Smooth muscle cell (in vitro differentiated cells): ENCODE results near the gene TTBK2. TPM values are rescaled to one million over a fixed set of nuclear protein-coding genes. Genes with fewer than 3 reads are reported as not detected.

Experiments
- DNase-seq: peaks from one replicate; lab custom pipeline; 2025; ENCODE audit not compliant: unreplicated experiment; lab: John Stamatoyannopoulos, UW
- H2AFZ ChIP-seq: fragments of 200-600 bp; sonication (generic); 2 replicates; pipeline ENCODE4 v1.6.0; 2016; ENCODE audit warnings: antibody characterized with exemption, low read depth, mild to moderate bottlenecking
- H3F3A ChIP-seq: fragments of 200-600 bp; sonication (generic); 2 replicates; pipeline ENCODE4 v1.6.0; 2017; ENCODE audit warnings: antibody characterized with exemption, low read depth
- H3K27ac ChIP-seq: fragments of 200-600 bp; sonication (generic); 2 replicates; pipeline ENCODE4 v1.5.1; 2016; ENCODE audit warnings: low read depth, mild to moderate bottlenecking
- H3K27me3 ChIP-seq: fragments of 200-600 bp; sonication (generic); 2 replicates; pipeline ENCODE4 v1.6.1; 2016; ENCODE audit warnings: low read depth, mild to moderate bottlenecking
- H3K36me3 ChIP-seq: fragments of 200-600 bp; sonication (generic); 2 replicates; pipeline ENCODE4 v1.5.1; 2016; ENCODE audit warnings: low read depth
- H3K4me1 ChIP-seq: fragments of 200-600 bp; sonication (generic); 2 replicates; pipeline ENCODE4 v1.5.1; 2016; ENCODE audit warnings: low read depth
- H3K4me2 ChIP-seq: fragments of 200-600 bp; sonication (generic); 2 replicates; pipeline ENCODE4 v1.6.0; 2016; ENCODE audit warnings: mild to moderate bottlenecking
- H3K4me3 ChIP-seq: fragments of 200-600 bp; sonication (generic); 2 replicates; pipeline ENCODE4 v1.5.1; 2016; ENCODE audit warnings: mild to moderate bottlenecking
- H3K79me2 ChIP-seq: fragments of 200-600 bp; sonication (generic); 2 replicates; pipeline ENCODE4 v1.6.0; 2016; ENCODE audit warnings: low read depth, mild to moderate bottlenecking
- H3K9ac ChIP-seq: fragments of 200-600 bp; sonication (generic); 2 replicates; pipeline ENCODE4 v1.6.0; 2016; ENCODE audit warnings: low read depth
- H3K9me3 ChIP-seq: fragments of 200-600 bp; sonication (generic); replicated peaks from 2 replicates; pipeline ENCODE4 v1.5.1; 2016; ENCODE audit warnings: low read depth
- H4K20me1 ChIP-seq: fragments of 200-600 bp; sonication (generic); 2 replicates; pipeline ENCODE4 v1.6.0; 2016; ENCODE audit warnings: low read depth
- WGBS: methylation state at CpG from one replicate; pipeline ENCODE4 v1.1.7; 2016; ENCODE audit warnings: low lambda C conversion rate; 5-methylcytosine and 5-hydroxymethylcytosine counted together
- polyA plus RNA-seq: library from polyadenylated mRNA; unstranded; fragments of >200 nt; fragmentation: Nextera tagmentation; extraction: Ambion mirVana; gene quantifications from 2 replicates; pipeline ENCODE4 v1.2.1, GENCODE V29; 2016
- total RNA-seq: library from RNA; depleted of rRNA; stranded (reverse); fragments of >200 nt; gene quantifications from 2 replicates; pipeline ENCODE4 v1.2.3, GENCODE V29; 2014
- TF ChIP-seq, protein P1 (sequence below): fragments of 200-600 bp; sonication (generic); IDR thresholded peaks from 2 replicates; pipeline ENCODE4 v1.5.1; 2017; ENCODE audit warnings: borderline replicate concordance, mild to moderate bottlenecking, antibody characterized with exemption; ENCODE audit not compliant: insufficient read depth, poor library complexity, severe bottlenecking

TTBK2 gene
- total and polyA plus RNA-seq, 2 experiments from 2014 or later, result 6.6 to 11.1 TPM

DNA sequence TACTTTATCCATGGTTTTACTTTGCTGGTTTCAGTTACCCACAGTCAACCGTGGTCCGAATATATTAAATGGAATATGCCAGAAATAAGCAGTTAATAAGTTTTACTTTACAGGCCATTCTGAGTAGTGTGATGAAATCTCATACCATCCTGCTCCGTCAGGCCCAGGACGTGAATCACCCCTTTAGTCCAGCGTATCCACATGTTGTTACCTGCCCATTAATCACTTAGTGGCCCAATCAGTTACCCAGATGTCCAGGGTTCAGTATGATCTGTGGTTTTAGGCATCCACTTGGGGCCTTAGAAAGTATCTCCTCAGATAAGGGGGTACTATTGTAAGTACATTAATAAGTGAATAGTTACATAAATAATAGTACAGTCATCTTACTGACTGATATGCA, 88.0 kb downstream of the TTBK2 start:
- Histone ChIP-seq H3K9ac (no peak overlapping the region), H3K27me3 (no peaks in the 10 kb centered on the region), H3K79me2 (no peaks in the 10 kb centered on the region), H3K4me1 (no peaks in the 10 kb centered on the region), H3K27ac (peak overlapping the region; percentile 81), H4K20me1 (no peaks in the 10 kb centered on the region), H3K9me3 (no peaks in the 10 kb centered on the region), H3K36me3 (no peaks in the 10 kb centered on the region), H2AFZ (no peak overlapping the region), H3K4me3 (no peak overlapping the region), H3F3A (no peaks in the 10 kb centered on the region), H3K4me2 (peak overlapping the region; percentile 33)
- no peak for DNase-seq
- TF ChIP-seq, protein P1, sequence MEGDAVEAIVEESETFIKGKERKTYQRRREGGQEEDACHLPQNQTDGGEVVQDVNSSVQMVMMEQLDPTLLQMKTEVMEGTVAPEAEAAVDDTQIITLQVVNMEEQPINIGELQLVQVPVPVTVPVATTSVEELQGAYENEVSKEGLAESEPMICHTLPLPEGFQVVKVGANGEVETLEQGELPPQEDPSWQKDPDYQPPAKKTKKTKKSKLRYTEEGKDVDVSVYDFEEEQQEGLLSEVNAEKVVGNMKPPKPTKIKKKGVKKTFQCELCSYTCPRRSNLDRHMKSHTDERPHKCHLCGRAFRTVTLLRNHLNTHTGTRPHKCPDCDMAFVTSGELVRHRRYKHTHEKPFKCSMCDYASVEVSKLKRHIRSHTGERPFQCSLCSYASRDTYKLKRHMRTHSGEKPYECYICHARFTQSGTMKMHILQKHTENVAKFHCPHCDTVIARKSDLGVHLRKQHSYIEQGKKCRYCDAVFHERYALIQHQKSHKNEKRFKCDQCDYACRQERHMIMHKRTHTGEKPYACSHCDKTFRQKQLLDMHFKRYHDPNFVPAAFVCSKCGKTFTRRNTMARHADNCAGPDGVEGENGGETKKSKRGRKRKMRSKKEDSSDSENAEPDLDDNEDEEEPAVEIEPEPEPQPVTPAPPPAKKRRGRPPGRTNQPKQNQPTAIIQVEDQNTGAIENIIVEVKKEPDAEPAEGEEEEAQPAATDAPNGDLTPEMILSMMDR, result no peak
- 71% methylated on average over 5 of the region's 5 CpGs for WGBS

- no peak overlapping the region for H2AFZ ChIP-seq
- no peaks in the 10 kb centered on the region for H3K36me3 ChIP-seq
- WGBS, result 94% methylated on average over 4 of the region's 4 CpGs
- no peak overlapping the region for H3K4me2 ChIP-seq
- TF ChIP-seq, protein P1, result no peak
- H3K4me3 ChIP-seq, result no peak overlapping the region
- H3K79me2 ChIP-seq, result no peaks in the 10 kb centered on the region
- H3K27ac ChIP-seq, result peak overlapping the region; percentile 28
- H3K27me3 ChIP-seq, result no peaks in the 10 kb centered on the region
- H3K9me3 ChIP-seq, result no peaks in the 10 kb centered on the region
- no peak for DNase-seq
- H3F3A ChIP-seq, result no peaks in the 10 kb centered on the region
- H4K20me1 ChIP-seq, result no peaks in the 10 kb centered on the region
- no peak overlapping the region for H3K9ac ChIP-seq
- H3K4me1 ChIP-seq, result no peaks in the 10 kb centered on the region
Measured at GRCh38 chr15:42826251-42826890, 94.2 kb downstream of the TTBK2 start.

DNA sequence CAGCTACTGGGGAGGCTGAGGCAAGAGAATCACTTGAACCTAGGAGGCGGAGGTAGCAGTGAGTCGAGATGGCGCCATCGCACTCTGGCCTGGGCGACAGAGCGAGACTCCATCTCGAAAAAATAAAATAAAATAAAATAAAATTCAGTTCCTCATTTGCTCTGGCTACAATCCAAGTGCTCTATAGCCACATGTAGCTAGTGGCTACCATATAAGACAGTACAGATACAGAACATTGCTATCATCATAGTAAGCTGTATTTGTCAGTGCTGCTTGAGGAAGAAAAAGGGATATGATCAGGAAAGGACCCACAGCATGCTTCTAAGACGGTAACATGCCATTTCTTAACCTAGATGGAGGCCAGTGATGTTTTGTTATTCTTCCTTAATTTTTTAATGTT, 95.0 kb downstream of the TTBK2 start:
- 96% methylated on average over 8 of the region's 8 CpGs for WGBS
- Histone ChIP-seq H3K27ac (no peak overlapping the region), H3K27me3 (no peaks in the 10 kb centered on the region), H3K79me2 (no peaks in the 10 kb centered on the region), H3K4me1 (no peaks in the 10 kb centered on the region), H4K20me1 (no peaks in the 10 kb centered on the region), H2AFZ (no peak overlapping the region), H3K9me3 (no peaks in the 10 kb centered on the region), H3K36me3 (no peaks in the 10 kb centered on the region), H3K4me3 (no peak overlapping the region), H3F3A (no peaks in the 10 kb centered on the region), H3K9ac (no peak overlapping the region), H3K4me2 (no peak overlapping the region)
- TF ChIP-seq, protein P1, result no peak
- DNase-seq, result no peak

GRCh38 chr15:42820811-42821210, 99.8 kb downstream of the TTBK2 start:
- no peaks in the 10 kb centered on the region for H3K9me3 ChIP-seq
- no peaks in the 10 kb centered on the region for H3K4me1 ChIP-seq
- WGBS, result 95% methylated on average over 3 of the region's 3 CpGs
- TF ChIP-seq, protein P1, result no peak
- no peak for DNase-seq
- H3F3A ChIP-seq, result no peaks in the 10 kb centered on the region
- no peaks in the 10 kb centered on the region for H4K20me1 ChIP-seq
- H3K79me2 ChIP-seq, result no peaks in the 10 kb centered on the region
- no peaks in the 10 kb centered on the region for H3K27me3 ChIP-seq
- H2AFZ ChIP-seq, result no peak overlapping the region
- no peak overlapping the region for H3K4me3 ChIP-seq
- no peak overlapping the region for H3K9ac ChIP-seq
- H3K27ac ChIP-seq, result no peak overlapping the region
- H3K4me2 ChIP-seq, result no peak overlapping the region
- no peaks in the 10 kb centered on the region for H3K36me3 ChIP-seq
